Subcutaneous adipose tissue (tissue), 4 donors: ENCODE measurements around the gene RIMOC1. TPM values are rescaled to one million over a fixed set of nuclear protein-coding genes. Genes with fewer than 3 reads are reported as not detected.

Experiments
- total RNA-seq, 4 donors: library from RNA; depleted of rRNA; stranded (reverse); fragments of >200 nt; gene quantifications; one replicate each; pipeline ENCODE4 v1.1.0, GENCODE V29; 2016
- TF ChIP-seq, protein P1 (sequence below): fragments of 450-650 bp; IDR thresholded peaks from one replicate; pipeline ENCODE4 v1.5.1; 2016; ENCODE audit warnings: low read depth, mild to moderate bottlenecking, control low read depth, antibody characterized with exemption, moderate library complexity

RIMOC1 gene
- total RNA-seq, 4 donors from 2014 or later = 19.9 to 42.2 (median 23.6) TPM

DNA sequence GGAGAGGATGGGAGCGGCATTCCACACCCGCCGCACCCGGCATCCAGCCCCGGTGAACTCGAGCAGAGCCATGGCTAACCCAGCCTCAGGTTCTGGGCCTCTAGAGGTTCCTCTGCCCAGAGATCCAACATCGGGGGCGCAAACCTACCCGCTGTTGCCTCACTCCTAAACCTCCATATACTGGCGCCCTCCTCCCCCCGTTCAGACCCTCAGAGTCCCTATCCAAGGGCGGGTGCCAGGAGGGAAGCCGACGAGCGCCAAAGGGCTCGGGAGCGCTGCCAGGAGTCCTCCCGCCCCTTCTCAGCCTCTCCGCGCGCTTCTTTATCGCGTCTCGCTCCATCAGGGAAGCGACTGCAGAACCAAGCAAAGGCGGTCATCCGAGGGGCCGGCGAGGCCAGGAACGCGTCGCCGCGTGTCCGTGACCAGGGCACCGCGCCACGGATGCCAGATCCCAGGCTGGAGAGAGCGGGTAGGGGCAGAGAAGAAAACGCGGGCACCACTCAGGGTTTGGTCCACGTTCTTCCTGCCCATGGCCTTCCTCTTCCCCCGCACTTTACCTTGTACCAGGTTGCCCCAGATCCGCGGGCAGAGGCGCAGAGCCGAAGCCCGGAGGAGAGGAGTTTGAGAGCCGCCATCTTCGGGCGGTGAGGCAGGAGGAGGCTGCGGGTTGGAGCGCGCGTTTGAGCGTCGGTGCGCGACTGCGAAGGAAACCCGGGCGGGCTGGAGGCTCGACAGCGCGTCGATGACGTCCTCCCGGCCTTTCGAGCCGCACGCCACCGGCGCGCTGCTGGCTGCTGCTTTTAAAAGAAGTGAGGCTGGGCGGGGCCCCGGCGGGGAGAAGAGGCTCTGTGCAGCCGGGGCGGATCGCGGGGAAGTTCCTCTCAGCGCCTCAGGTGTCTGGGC, 34.2 kb upstream of the RIMOC1 start, which contains the start of gene OXCT1:
OXCT1 (minus strand) TSS at position 702 of the 903 bp plus-strand sequence; CDS start at position 635, 67 bp downstream.
- TF ChIP-seq, protein P1, sequence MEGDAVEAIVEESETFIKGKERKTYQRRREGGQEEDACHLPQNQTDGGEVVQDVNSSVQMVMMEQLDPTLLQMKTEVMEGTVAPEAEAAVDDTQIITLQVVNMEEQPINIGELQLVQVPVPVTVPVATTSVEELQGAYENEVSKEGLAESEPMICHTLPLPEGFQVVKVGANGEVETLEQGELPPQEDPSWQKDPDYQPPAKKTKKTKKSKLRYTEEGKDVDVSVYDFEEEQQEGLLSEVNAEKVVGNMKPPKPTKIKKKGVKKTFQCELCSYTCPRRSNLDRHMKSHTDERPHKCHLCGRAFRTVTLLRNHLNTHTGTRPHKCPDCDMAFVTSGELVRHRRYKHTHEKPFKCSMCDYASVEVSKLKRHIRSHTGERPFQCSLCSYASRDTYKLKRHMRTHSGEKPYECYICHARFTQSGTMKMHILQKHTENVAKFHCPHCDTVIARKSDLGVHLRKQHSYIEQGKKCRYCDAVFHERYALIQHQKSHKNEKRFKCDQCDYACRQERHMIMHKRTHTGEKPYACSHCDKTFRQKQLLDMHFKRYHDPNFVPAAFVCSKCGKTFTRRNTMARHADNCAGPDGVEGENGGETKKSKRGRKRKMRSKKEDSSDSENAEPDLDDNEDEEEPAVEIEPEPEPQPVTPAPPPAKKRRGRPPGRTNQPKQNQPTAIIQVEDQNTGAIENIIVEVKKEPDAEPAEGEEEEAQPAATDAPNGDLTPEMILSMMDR = no peak

DNA sequence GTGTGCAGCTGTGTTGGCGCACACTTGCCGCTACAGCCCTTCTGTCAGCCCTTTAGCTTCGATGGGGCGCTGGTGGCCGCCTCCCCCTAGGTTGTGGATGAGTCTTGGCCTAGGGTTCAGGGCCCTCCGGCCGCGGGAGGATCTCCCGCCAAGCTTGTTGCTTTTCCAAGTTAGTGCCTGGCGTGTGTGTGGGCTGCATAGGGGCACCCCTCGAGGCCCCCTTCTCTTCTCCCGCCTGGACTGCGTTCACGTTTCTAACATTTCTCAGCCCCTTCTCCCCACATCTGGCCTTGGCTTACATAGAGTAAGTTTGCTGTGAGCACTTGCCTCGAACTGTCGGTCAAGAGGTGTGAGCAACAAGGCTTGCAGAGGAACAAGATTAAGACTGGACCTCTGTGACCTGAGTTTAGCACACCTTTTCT, 33.5 kb upstream of the RIMOC1 start:
- TF ChIP-seq, protein P1 = no peak

DNA sequence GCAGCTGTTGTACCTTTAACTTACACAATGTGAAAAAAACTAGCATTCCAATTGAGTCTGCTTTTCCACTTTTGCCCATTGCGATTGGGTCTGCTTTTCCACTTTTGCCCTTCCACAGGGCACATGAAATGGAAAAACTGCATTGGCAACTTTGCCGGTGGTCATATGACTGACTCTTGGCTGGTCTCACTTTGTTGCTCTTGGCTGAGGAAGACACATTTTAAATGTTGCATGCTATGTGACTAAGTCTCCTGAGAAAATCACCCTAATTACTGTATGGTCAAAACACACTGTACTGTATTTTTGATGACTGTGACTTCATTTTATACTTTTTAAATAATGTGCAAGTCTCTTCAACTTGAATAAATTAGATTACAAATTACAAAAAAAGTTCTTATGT, 32.3 kb upstream of the RIMOC1 start:
- TF ChIP-seq, protein P1 = no peak

DNA sequence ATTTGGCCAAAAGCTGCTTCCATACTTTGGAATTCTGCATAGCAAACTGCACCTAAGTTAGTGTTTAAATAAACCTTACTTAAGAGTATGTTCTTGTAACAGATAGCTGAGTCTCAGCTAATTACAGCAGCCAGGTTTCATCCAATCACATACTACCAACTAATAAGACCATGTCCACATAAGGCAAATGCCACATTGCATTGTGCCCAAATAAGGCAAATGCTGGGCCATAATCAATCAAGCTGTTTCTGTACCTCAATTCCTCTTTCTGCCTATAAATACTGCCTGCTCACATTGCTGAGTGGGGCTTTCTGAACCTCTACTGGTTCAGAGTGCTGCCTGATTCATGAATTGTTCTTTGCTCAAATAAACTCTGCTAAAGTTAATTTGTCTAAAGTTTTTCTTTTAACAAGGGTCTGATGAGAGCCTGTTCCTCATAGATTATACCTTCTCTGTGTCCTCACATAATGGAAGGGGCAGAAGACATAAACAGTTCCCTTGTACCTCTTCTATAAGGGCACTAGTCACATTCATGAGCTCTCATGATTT, 29.6 kb upstream of the RIMOC1 start:
- TF ChIP-seq, protein P1 = no peak

- TF ChIP-seq, protein P1 = no peak
Measured at GRCh38 chr5:41875121-41875520, 29.0 kb upstream of the RIMOC1 start.

- TF ChIP-seq, protein P1 = no peak
Measured at GRCh38 chr5:41876678-41877077, 27.5 kb upstream of the RIMOC1 start.

DNA sequence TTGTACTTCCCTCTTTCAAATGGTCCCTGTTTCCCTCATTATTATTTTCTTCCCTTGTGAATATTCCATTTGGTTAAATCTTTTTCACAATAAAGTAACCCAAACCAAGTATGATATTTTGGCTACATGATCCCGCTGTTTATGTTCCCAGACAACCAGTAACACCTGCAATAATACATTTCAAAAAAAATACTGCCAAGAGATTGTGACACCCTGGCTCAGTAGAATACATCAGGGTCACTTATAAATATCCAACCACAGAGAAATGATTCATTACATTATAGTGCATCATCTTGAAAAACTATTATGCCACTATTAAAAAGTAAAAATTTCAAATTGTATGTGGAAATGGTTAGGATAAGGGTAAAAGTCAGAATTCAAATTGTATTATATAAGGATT, 26.7 kb upstream of the RIMOC1 start:
- TF ChIP-seq, protein P1 = no peak
